OCI-LY7 (cell line): ENCODE results near the gene ICAM1. TPM values are rescaled to one million over a fixed set of nuclear protein-coding genes. Genes with fewer than 3 reads are reported as not detected.

Experiments used
- BruUV-seq: library from RNA; stranded (reverse); fragments of 400-500 nt; replicated peaks from 2 replicates; lab custom pipeline; 2021; lab: Mats Ljungman, UMichigan
- CTCF ChIA-PET: fragments of 300-600 bp; sonication (Branson Sonifier 250); formaldehyde crosslinking; loops from one replicate; lab custom pipeline; 2022; ENCODE audit warnings: antibody characterized with exemption; ENCODE audit not compliant: unreplicated experiment; lab: Charles Lee
- POLR2A ChIA-PET: fragments of 300-600 bp; sonication (Branson Sonifier 250); formaldehyde crosslinking; loops from one replicate; lab custom pipeline; 2022; ENCODE audit warnings: antibody characterized with exemption; lab: Charles Lee
- DNase-seq: peaks from one replicate; pipeline ENCODE4 v3.0.0-alpha.2; 2015; ENCODE audit warnings: low spot score
- H2AFZ ChIP-seq: fragments of 200-600 bp; sonication (generic), shearing (Covaris generic); 2 replicates; pipeline ENCODE4 v1.6.1; 2014; ENCODE audit warnings: mild to moderate bottlenecking, antibody characterized with exemption, low read length, moderate library complexity
- H3K27ac ChIP-seq: fragments of 200-600 bp; sonication (generic); 2 replicates; pipeline ENCODE4 v1.5.1; 2014; ENCODE audit warnings: mixed run types, low read depth, mild to moderate bottlenecking, moderate library complexity, low read length, inconsistent platforms; ENCODE audit not compliant: poor library complexity, severe bottlenecking
- H3K36me3 ChIP-seq: fragments of 200-600 bp; sonication (generic); 2 replicates; pipeline ENCODE4 v1.6.1; 2014; ENCODE audit warnings: mild to moderate bottlenecking, antibody characterized with exemption, low read length, moderate library complexity, mixed read lengths; ENCODE audit not compliant: insufficient read depth
- H3K4me1 ChIP-seq: fragments of 200-600 bp; sonication (generic); 2 replicates; pipeline ENCODE4 v1.5.1; 2014; ENCODE audit warnings: mild to moderate bottlenecking, low read length; ENCODE audit not compliant: insufficient read depth, poor library complexity, severe bottlenecking
- H3K4me2 ChIP-seq: fragments of 200-600 bp; sonication (generic); 2 replicates; pipeline ENCODE4 v1.6.1; 2014; ENCODE audit warnings: mild to moderate bottlenecking, low read length
- H3K4me3 ChIP-seq: fragments of 200-600 bp; sonication (generic); 2 replicates; pipeline ENCODE4 v1.5.1; 2014; ENCODE audit warnings: mild to moderate bottlenecking, low read depth, low read length; ENCODE audit not compliant: poor library complexity, severe bottlenecking
- H3K79me2 ChIP-seq: fragments of 200-600 bp; sonication (generic); 2 replicates; pipeline ENCODE4 v1.6.1; 2016; ENCODE audit warnings: low read depth, mild to moderate bottlenecking, low read length, moderate library complexity, mixed read lengths; ENCODE audit not compliant: insufficient read depth
- H3K9me2 ChIP-seq: fragments of 200-600 bp; sonication (generic); 2 replicates; pipeline ENCODE4 v1.6.1; 2016; ENCODE audit warnings: mild to moderate bottlenecking, low read length, mixed read lengths; ENCODE audit not compliant: insufficient read depth
- H3K9me3 ChIP-seq: fragments of 200-600 bp; sonication (generic); 2 replicates; pipeline ENCODE4 v1.6.1; 2014; ENCODE audit warnings: mild to moderate bottlenecking, mixed run types, low read length, mixed read lengths
- H4K20me1 ChIP-seq: fragments of 200-600 bp; sonication (generic); 2 replicates; pipeline ENCODE4 v1.6.1; 2014; ENCODE audit warnings: mild to moderate bottlenecking, antibody characterized with exemption, low read length, moderate library complexity, mixed read lengths; ENCODE audit not compliant: insufficient read depth
- EZH2phosphoT487 ChIP-seq: fragments of 200-600 bp; sonication (generic); IDR thresholded peaks from 2 replicates; pipeline ENCODE4 v1.6.1; 2018; ENCODE audit warnings: low read depth, borderline replicate concordance, mild to moderate bottlenecking, mixed run types, antibody characterized with exemption, low read length, moderate library complexity, mixed read lengths
- intact Hi-C: fragments of 100-400 bp; cut with micrococcal nuclease; formaldehyde crosslinking; loops from one replicate; pipeline ENCODE4 v1.10.0; 2022; ENCODE audit not compliant: unreplicated experiment
- total RNA-seq, 2 experiments: library from RNA; depleted of rRNA in 1 of 2; stranded (reverse); fragments of >200 nt in 1 of 2; shearing (Covaris generic) in 1 of 2; gene quantifications; 2 replicates each; pipeline ENCODE4 v1.2.3, GENCODE V29; 2014 to 2022
- TF ChIP-seq, protein P1 (sequence below): fragments of 200-600 bp; sonication (generic); conservative IDR thresholded peaks from 2 replicates; pipeline ENCODE4 v1.5.1; 2014; ENCODE audit warnings: mild to moderate bottlenecking, antibody characterized with exemption, low read length, moderate library complexity, mixed read lengths

The ICAM1 gene
- total RNA-seq, 2 experiments from 2014 or later: 12.0 to 13.4 TPM

DNA sequence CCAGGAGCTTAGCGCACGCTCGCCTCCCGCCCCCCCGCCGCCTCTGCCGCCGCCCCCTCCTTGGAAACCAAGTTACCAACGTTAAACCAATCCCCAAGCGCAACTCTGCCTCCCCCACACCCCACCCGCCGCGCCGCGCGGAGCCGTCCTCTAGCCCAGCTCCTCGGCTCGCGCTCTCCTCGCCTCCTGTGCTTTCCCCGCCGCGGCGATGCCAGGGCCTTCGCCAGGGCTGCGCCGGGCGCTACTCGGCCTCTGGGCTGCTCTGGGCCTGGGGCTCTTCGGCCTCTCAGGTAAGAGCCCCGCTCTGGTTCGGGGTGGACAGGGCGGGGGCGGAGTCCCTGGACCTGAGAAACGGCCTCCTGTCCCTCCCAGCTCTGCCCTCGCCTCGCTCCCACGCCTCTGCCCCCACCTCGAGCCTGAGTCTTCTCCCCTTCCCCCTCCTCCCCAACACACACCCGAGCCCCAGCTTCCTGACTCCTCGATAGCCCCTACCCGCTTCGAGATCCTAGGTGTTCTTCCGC lies 19.0 kb downstream of the ICAM1 start, which contains the start of gene ICAM5:
Gene ICAM5, plus strand, starts transcription at position 117 of the 521 bp plus-strand sequence. Its CDS starts 92 bp downstream, at position 209.
- H3K9me2 ChIP-seq: no peaks in the 10 kb centered on the region
- H3K79me2 ChIP-seq: no peaks in the 10 kb centered on the region
- H2AFZ ChIP-seq: peak within 1 kb of the TSS; percentile 90
- H3K4me2 ChIP-seq: peak within 1 kb of the TSS; percentile 83
- TF ChIP-seq EZH2phosphoT487: no peak
- TF ChIP-seq, protein P1, sequence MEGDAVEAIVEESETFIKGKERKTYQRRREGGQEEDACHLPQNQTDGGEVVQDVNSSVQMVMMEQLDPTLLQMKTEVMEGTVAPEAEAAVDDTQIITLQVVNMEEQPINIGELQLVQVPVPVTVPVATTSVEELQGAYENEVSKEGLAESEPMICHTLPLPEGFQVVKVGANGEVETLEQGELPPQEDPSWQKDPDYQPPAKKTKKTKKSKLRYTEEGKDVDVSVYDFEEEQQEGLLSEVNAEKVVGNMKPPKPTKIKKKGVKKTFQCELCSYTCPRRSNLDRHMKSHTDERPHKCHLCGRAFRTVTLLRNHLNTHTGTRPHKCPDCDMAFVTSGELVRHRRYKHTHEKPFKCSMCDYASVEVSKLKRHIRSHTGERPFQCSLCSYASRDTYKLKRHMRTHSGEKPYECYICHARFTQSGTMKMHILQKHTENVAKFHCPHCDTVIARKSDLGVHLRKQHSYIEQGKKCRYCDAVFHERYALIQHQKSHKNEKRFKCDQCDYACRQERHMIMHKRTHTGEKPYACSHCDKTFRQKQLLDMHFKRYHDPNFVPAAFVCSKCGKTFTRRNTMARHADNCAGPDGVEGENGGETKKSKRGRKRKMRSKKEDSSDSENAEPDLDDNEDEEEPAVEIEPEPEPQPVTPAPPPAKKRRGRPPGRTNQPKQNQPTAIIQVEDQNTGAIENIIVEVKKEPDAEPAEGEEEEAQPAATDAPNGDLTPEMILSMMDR: no peak
- DNase-seq: peak; percentile 29
- CTCF ChIA-PET: interaction anchor here (1.0 to 1.8 kb wide), 2 partner anchors 20 to 30 kb away, joined by 3 to 5 read pairs; no protein-coding TSS in a partner anchor
- POLR2A ChIA-PET: interaction anchor here (0.6 to 1.6 kb wide), 8 partner anchors 9 to 121 kb away, joined by 3 to 13 read pairs (median 4); partner anchors contain the start of gene ICAM1
- peak within 1 kb of the TSS; percentile 68 for H3K4me3 ChIP-seq
- intact Hi-C loops: no loop called here
- peak within 1 kb of the TSS; percentile 56 for H3K27ac ChIP-seq
- no peaks in the 10 kb centered on the region for H4K20me1 ChIP-seq
- peaks cover 72% of the 10 kb centered on the region for H3K4me1 ChIP-seq
- H3K36me3 ChIP-seq: peaks cover 11% of the 10 kb centered on the region; the same call in 1 of the 2 replicates
- no TSS peak for BruUV-seq
- H3K9me3 ChIP-seq: no peaks in the 10 kb centered on the region

DNA sequence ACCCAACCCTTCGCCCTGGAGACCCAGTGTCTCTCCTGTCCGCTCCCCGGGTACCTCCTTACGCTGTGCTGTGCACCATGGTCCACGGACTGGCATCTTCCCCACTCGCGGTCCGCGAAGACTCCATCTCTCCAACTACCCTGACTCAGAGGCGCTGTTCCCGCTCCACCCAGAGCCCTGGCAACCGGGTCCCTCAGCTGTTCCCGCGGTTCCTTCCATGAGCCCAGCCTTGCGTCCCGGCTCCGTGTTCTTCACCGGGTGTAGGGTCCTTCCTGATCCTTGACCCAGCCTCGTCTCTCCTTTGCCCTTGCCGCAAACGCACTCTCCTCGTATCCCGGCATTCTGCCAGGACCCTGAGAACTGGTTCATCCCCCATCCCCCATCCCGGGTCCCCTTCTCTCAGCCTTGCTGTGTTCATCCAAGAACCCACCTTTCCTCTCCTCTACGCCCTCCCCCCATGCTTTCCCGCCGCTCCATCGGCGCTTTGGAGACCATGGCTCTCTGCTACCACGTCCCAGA lies 19.5 kb downstream of the ICAM1 start:
- Histone ChIP-seq H3K4me1 (peaks cover 73% of the 10 kb centered on the region), H3K27ac (no peak overlapping the region), H3K4me3 (peak overlapping the region; percentile 68), H3K9me3 (no peaks in the 10 kb centered on the region), H4K20me1 (no peaks in the 10 kb centered on the region), H3K36me3 (peaks cover 7% of the 10 kb centered on the region; the same call in 1 of the 2 replicates), H3K9me2 (no peaks in the 10 kb centered on the region), H3K79me2 (no peaks in the 10 kb centered on the region), H3K4me2 (peak overlapping the region; percentile 83), H2AFZ (no peak overlapping the region)
- ChIA-PET CTCF (no interaction called here), POLR2A (interaction anchor here (0.8 kb wide), 1 partner anchor 121 kb away, joined by 5 read pairs; no protein-coding TSS in a partner anchor)
- no peak for DNase-seq
- intact Hi-C loops: no loop called here
- TF ChIP-seq EZH2phosphoT487: no peak
- TF ChIP-seq, protein P1: no peak
- BruUV-seq: no TSS peak
